ENCODE results near the gene PLCB3. TPM values are rescaled to one million over a fixed set of nuclear protein-coding genes. Genes with fewer than 3 reads are reported as not detected.
A peak's percentile ranks its signal among the peaks of the same experiment; 100 is the strongest.

Gene PLCB3
- total RNA-seq, 6 donors from 2014 or later = 19.5 to 55.5 (median 30.3) TPM

GRCh38 chr11:64238076-64238475 is 13.3 kb upstream of the PLCB3 start:
- Histone ChIP-seq H3K4me3 (no peak overlapping the region), H3K27me3 (no peaks in the 10 kb centered on the region), H3K36me3 (peaks cover 0 to 20% (median 7%) of the 10 kb centered on the region in 4 donors), H3K9me3 (no peaks in the 10 kb centered on the region), H3K27ac (peak overlapping the region; percentile 74 to 99 (median 96)), H3K4me1 (peaks cover 58 to 76% (median 61%) of the 10 kb centered on the region in 4 donors)
- no peak for ATAC-seq (ENCODE audit: low FRiP score in 2 of 2)
- DNase-seq = no peak
- TF ChIP-seq POLR2AphosphoS5 (IDR thresholded peaks at IDR 0.05) = no peak
- no peak for TF ChIP-seq EP300 (IDR thresholded peaks at IDR 0.05)
- no peak for TF ChIP-seq CTCF (IDR thresholded peaks at IDR 0.05)
- no peak for TF ChIP-seq POLR2A (IDR thresholded peaks at IDR 0.05)
- 75 to 82% methylated on average over 5 to 9 of the region's 9 CpGs for WGBS, 2 donors

GRCh38 chr11:64238999-64239398 is 12.3 kb upstream of the PLCB3 start:
- H3K4me3 ChIP-seq = no peak overlapping the region
- WGBS, 2 donors = 60 to 79% methylated on average over 5 of the region's 5 CpGs
- peak overlapping the region; percentile 74 to 99 (median 96) for H3K27ac ChIP-seq
- H3K9me3 ChIP-seq = no peaks in the 10 kb centered on the region
- peaks cover 0 to 29% (median 14%) of the 10 kb centered on the region in 4 donors for H3K36me3 ChIP-seq
- DNase-seq (no peak), ATAC-seq (ENCODE audit: low FRiP score in 2 of 2) (no peak)
- peaks cover 53 to 72% (median 56%) of the 10 kb centered on the region in 4 donors for H3K4me1 ChIP-seq
- TF ChIP-seq CTCF (IDR thresholded peaks at IDR 0.05) = no peak
- no peak for TF ChIP-seq EP300 (IDR thresholded peaks at IDR 0.05)
- TF ChIP-seq POLR2A (IDR thresholded peaks at IDR 0.05) = no peak
- no peak for TF ChIP-seq POLR2AphosphoS5 (IDR thresholded peaks at IDR 0.05)
- no peaks in the 10 kb centered on the region for H3K27me3 ChIP-seq

GRCh38 chr11:64239662-64240434 is 11.5 kb upstream of the PLCB3 start:
- DNase-seq = peak; percentile 40 to 55
- TF ChIP-seq EP300 (IDR thresholded peaks at IDR 0.05) (no peak), POLR2AphosphoS5 (IDR thresholded peaks at IDR 0.05) (peak in 1 of 2 donors; percentile 54)
- peaks cover 0 to 31% (median 18%) of the 10 kb centered on the region in 4 donors for H3K36me3 ChIP-seq
- WGBS, 2 donors = 75 to 88% methylated on average over 11 of the region's 11 CpGs
- ATAC-seq (ENCODE audit: low FRiP score in 2 of 2) = no peak
- H3K27ac ChIP-seq = peak overlapping the region; percentile 93 to 99 (median 98)
- H3K9me3 ChIP-seq = no peaks in the 10 kb centered on the region
- no peaks in the 10 kb centered on the region for H3K27me3 ChIP-seq
- H3K4me3 ChIP-seq = peak overlapping the region in 3 of 4 donors; percentile 71 to 92 (median 89)
- peaks cover 53 to 74% (median 57%) of the 10 kb centered on the region in 4 donors for H3K4me1 ChIP-seq

GRCh38 chr11:64240435-64241240 is 10.7 kb upstream of the PLCB3 start, which contains the start of gene FKBP2:
Gene FKBP2, plus strand, starts transcription at chr11:64241095. Its CDS starts 1,293 bp downstream, at chr11:64242388.
- no peaks in the 10 kb centered on the region for H3K27me3 ChIP-seq
- peak; percentile 99 to 100 for DNase-seq

More at GRCh38 chr11:64240435-64241240, 10.7 kb upstream of the PLCB3 start, which contains the start of gene FKBP2:
- peak within 1 kb of the TSS; percentile 93 to 99 (median 98) for H3K27ac ChIP-seq
- peak; percentile 89 for ATAC-seq (ENCODE audit: low FRiP score in 2 of 2)
- TF ChIP-seq POLR2A (IDR thresholded peaks at IDR 0.05) (peak in 3 of 4 donors; percentile 69 to 92 (median 72)), POLR2AphosphoS5 (IDR thresholded peaks at IDR 0.05) (peak; percentile 96 to 97), EP300 (IDR thresholded peaks at IDR 0.05) (peak in 2 of 4 donors; percentile 32 to 67), CTCF (IDR thresholded peaks at IDR 0.05) (peak in 2 of 6 experiments; percentile 8 to 45)
- H3K9me3 ChIP-seq = no peaks in the 10 kb centered on the region
- 0 to 2% methylated on average over 15 to 55 of the region's 58 CpGs for WGBS, 2 donors
- H3K4me3 ChIP-seq = peak within 1 kb of the TSS; percentile 71 to 97 (median 90)
- H3K4me1 ChIP-seq = peaks cover 54 to 74% (median 57%) of the 10 kb centered on the region in 4 donors
- H3K36me3 ChIP-seq = peaks cover 0 to 31% (median 18%) of the 10 kb centered on the region in 4 donors

Data from upper lobe of left lung (tissue), 6 donors.